Measurements from ENCODE around the gene TMED4. TPM values are rescaled to one million over a fixed set of nuclear protein-coding genes. Genes with fewer than 3 reads are reported as not detected.
A peak's percentile ranks its signal among the peaks of the same experiment; 100 is the strongest.

TMED4 gene
- total RNA-seq, 1 experiment from 2014 or later: 62.4 TPM

DNA sequence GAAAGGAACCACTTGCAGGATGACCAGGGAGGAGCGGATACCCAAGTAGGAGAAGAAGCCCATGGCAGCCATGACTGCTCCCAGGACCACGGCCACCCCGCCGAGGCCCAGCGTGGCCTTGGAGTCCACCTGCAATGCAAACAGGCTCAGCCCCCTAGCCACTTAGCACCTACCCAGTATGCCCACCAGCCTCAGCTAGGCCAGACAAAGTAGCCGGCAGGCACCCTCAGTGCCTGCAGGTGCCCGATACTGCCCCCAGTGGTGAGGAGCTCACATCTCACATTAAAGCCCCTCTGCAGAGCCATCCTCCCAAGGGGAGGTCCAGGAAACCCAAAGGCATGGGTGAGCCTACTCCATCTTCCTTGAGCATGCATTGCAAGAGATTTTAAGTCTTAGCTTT lies 47.5 kb downstream of the TMED4 start:
- Mint-ChIP-seq H3K27ac (peak overlapping the region in 1 of 3 experiments; percentile 27; a peak in 2 of 7 replicates), H3K9me3 (no peaks in the 10 kb centered on the region; a peak in 1 of 5 replicates), H3K4me3 (no peak overlapping the region), H3K27me3 (ENCODE audit: low read depth) (no peaks in the 10 kb centered on the region; the same call in 1 of the 2 replicates), H3K4me1 (peaks cover 0 to 4% of the 10 kb centered on the region in 2 experiments; a peak in 1 of 4 replicates), H3K36me3 (ENCODE audit: insufficient read depth in 1 of 3, low read depth in 3 of 3) (no peaks in the 10 kb centered on the region; a peak in 1 of 7 replicates)
- no peaks in the 10 kb centered on the region for H3K9me3 ChIP-seq (ENCODE audit: control insufficient read depth, low read depth, low read length)
- no peak overlapping the region for H3K56ac ChIP-seq (ENCODE audit: insufficient read length, low read depth, low read length)
- no peaks in the 10 kb centered on the region for H3K79me1 ChIP-seq (ENCODE audit: insufficient read depth, low read depth, low read length, poor library complexity, severe bottlenecking)
- H2AFZ ChIP-seq (ENCODE audit: low read length): no peak overlapping the region
- no peak overlapping the region for H4K8ac ChIP-seq (replicated peaks; ENCODE audit: insufficient read length, low read depth, low read length)
- no peak overlapping the region for H3K23ac ChIP-seq (ENCODE audit: insufficient read length, low read depth, low read length)
- H4K20me1 ChIP-seq (ENCODE audit: control insufficient read depth, insufficient read depth, insufficient read length): no peaks in the 10 kb centered on the region
- peak; percentile 85 for DNase-seq
- H3K4me2 ChIP-seq (ENCODE audit: insufficient read depth, insufficient read length, low read length): no peak overlapping the region
- H2BK15ac ChIP-seq (ENCODE audit: low read depth, low read length): no peak overlapping the region
- no peak overlapping the region for H4K91ac ChIP-seq (ENCODE audit: insufficient read length, low read depth, low read length)
- WGBS (ENCODE audit: extremely low coverage, insufficient read length, low lambda C conversion rate): no CpG with 5 or more reads among the region's 7 CpGs
- no peak overlapping the region for H3K9ac ChIP-seq (ENCODE audit: extremely low read depth, insufficient read length, low read length)
- H3K79me2 ChIP-seq (ENCODE audit: insufficient read depth, low read length): no peaks in the 10 kb centered on the region
- H3K27me3 ChIP-seq (ENCODE audit: insufficient read depth, low read length): no peaks in the 10 kb centered on the region
- no peak overlapping the region for H3T11ph ChIP-seq (ENCODE audit: low read length)
- H2BK120ac ChIP-seq (ENCODE audit: low read depth, low read length, poor library complexity, severe bottlenecking): no peak overlapping the region
- no peak overlapping the region for H2BK5ac ChIP-seq (ENCODE audit: insufficient read length, low read length)
- H2BK20ac ChIP-seq (ENCODE audit: low read depth, low read length, poor library complexity, severe bottlenecking): no peak overlapping the region
- no peak overlapping the region for H4K5ac ChIP-seq (ENCODE audit: insufficient read length, low read depth, low read length)
- no peak overlapping the region for H2AK5ac ChIP-seq (ENCODE audit: insufficient read length, low read length)
- H3K14ac ChIP-seq (ENCODE audit: insufficient read depth, low read length): no peak overlapping the region
- H3K18ac ChIP-seq (ENCODE audit: insufficient read length, low read depth, low read length): no peak overlapping the region
- H3K4me1 ChIP-seq (ENCODE audit: insufficient read depth, low read length): no peaks in the 10 kb centered on the region
- no peak overlapping the region for H3K4ac ChIP-seq (ENCODE audit: low read depth, low read length)
- H2BK12ac ChIP-seq (ENCODE audit: insufficient read length, low read depth, low read length): no peak overlapping the region
- H3K27ac ChIP-seq (ENCODE audit: insufficient read length, low read depth, low read length): no peak overlapping the region
- no peaks in the 10 kb centered on the region for H3K23me2 ChIP-seq (ENCODE audit: insufficient read length, low read depth, low read length, poor library complexity, severe bottlenecking)
- TF ChIP-seq, protein P1, sequence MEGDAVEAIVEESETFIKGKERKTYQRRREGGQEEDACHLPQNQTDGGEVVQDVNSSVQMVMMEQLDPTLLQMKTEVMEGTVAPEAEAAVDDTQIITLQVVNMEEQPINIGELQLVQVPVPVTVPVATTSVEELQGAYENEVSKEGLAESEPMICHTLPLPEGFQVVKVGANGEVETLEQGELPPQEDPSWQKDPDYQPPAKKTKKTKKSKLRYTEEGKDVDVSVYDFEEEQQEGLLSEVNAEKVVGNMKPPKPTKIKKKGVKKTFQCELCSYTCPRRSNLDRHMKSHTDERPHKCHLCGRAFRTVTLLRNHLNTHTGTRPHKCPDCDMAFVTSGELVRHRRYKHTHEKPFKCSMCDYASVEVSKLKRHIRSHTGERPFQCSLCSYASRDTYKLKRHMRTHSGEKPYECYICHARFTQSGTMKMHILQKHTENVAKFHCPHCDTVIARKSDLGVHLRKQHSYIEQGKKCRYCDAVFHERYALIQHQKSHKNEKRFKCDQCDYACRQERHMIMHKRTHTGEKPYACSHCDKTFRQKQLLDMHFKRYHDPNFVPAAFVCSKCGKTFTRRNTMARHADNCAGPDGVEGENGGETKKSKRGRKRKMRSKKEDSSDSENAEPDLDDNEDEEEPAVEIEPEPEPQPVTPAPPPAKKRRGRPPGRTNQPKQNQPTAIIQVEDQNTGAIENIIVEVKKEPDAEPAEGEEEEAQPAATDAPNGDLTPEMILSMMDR (conservative IDR thresholded peaks at IDR 0.05): peak; percentile 89
